Lower leg skin (tissue), 3 donors: Measurements from ENCODE around the gene AUTS2.

Experiments
- CTCF ChIP-seq, 3 donors: fragments of 450-650 bp; IDR thresholded peaks; one replicate each; pipeline ENCODE4 v1.5.1; 2016; ENCODE audit warnings: antibody characterized with exemption in 3 of 3, mild to moderate bottlenecking in 3 of 3, moderate library complexity in 2 of 3
- POLR2A ChIP-seq, 2 donors: fragments of 450-650 bp; IDR thresholded peaks; one replicate each; pipeline ENCODE4 v1.6.1; 2016 to 2017; ENCODE audit warnings: antibody characterized with exemption in 2 of 2, mild to moderate bottlenecking in 1 of 2, moderate library complexity in 1 of 2

- TF ChIP-seq CTCF (IDR thresholded peaks at IDR 0.05) (no peak), POLR2A (IDR thresholded peaks at IDR 0.05) (no peak)
Observed at GRCh38 chr7:70616211-70616610, 1017.9 kb downstream of the AUTS2 start.
